Sigmoid colon (tissue), 4 donors: ENCODE measurements around the gene POLE.

Experiments
- CTCF ChIP-seq, 4 experiments: fragments of 450-650 bp in 3 of 4; fragments of 200-600 bp in 1 of 4; IDR thresholded peaks; one replicate each; pipeline ENCODE4 v1.5.1; 2016 to 2019; ENCODE audit warnings: antibody characterized with exemption in 4 of 4, mild to moderate bottlenecking in 3 of 4, moderate library complexity in 2 of 4
- EP300 ChIP-seq, 4 donors: sonication (generic); formaldehyde crosslinking; IDR thresholded peaks; one replicate each; pipeline ENCODE4 v1.6.1; 2017; ENCODE audit warnings: antibody characterized with exemption in 4 of 4
- POLR2A ChIP-seq, 2 donors: fragments of 450-650 bp; IDR thresholded peaks; one replicate each; pipeline ENCODE4 v1.6.1; 2016; ENCODE audit warnings: antibody characterized with exemption in 2 of 2, mild to moderate bottlenecking in 2 of 2, moderate library complexity in 2 of 2
- POLR2AphosphoS5 ChIP-seq, 4 donors: sonication (generic); formaldehyde crosslinking; IDR thresholded peaks; one replicate each; pipeline ENCODE4 v1.6.1; 2017; ENCODE audit warnings: antibody characterized with exemption in 4 of 4

DNA sequence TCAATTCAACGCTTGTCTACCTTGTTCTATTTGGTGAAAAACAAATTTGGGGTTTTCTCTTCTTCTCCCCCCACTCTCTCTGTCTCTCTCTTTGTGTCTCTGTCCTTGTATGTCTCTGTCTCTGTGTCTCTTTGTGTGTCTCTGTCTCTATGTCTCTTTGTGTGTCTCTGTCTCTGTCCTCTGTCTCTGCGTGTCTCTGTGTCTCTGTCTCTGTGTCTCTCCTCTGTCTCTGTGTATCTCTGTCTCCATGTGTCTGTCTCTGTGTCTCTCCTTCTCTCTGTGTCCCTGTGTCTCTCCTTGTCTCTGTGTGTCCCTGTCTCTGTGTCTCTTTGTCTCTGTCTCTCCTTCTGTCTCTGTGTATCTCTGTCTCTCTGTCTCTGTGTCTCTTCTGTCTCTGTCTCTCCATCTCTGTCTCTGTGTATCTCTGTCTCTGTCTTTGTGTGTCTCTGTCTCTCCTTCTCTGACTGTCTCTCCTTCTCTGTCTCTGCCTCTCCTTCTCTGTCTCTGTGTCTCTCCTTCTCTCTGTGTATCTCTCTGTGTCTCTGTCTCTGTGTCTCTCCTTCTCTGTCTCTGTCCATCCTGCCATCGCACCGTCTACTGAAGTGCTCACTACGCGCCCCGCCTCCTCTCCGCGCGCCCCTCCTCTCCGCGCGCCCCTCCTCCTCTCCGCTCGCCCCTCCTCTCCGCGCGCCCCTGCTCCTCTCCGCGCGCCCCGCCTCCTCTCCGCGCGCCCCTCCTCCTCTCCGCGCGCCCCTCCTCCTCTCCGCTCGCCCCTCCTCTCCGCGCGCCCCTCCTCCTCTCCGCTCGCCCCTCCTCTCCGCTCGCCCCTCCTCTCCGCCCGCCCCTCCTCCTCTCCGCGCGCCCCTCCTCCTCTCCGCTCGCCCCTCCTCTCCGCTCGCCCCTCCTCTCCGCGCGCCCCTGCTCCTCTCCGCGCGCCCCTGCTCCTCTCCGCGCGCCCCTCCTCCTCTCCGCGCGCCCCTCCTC, 89.5 kb downstream of the POLE start:
- no peak for TF ChIP-seq CTCF (IDR thresholded peaks at IDR 0.05)
- TF ChIP-seq POLR2A (IDR thresholded peaks at IDR 0.05), result no peak
- TF ChIP-seq POLR2AphosphoS5 (IDR thresholded peaks at IDR 0.05), result no peak
- TF ChIP-seq EP300 (IDR thresholded peaks at IDR 0.05), result no peak
